ENCODE measurements around the gene RNU1-3.
"Not testable (repeated sequence)": the region's sequence is repeated elsewhere in the genome, so short reads cannot be mapped to it uniquely, and the experiment has no call there.

DNA sequence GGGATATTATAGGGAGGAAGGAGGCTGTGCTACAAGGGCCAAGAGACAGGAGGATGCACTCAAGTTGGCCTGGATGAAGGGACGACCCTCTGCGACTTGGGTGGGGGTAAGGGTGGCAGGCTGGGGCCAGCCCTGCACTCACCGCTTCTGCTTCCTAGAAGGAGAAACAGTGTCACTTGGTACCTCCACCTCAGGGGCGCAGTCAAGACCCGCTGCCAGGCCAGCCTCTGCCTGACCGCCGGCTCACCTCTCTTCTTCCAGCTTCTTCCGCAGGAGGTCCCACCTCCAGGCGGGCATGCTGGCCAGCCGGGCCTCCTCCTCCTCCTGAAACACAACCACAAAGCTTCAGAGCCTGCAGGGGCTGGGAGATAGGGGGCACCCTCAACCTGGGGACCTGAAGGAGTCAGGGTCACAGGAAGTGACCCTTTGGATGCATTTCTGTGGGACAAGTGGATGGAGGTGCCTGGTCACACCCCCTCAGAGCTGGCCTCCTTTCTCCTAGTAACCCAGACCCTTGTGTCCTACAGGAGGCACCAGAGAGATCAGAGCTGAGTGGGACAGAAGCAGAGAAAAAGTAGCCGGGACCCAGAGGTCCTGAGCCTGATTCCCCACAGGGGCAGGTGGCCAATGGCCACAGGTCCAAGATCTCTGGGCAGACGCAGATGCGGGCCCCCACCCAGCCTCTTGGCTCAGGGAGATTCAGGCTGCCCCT is 24.4 kb upstream of the RNU1-3 start:
- not testable (repeated sequence) for TF ChIP-seq CTCF, POLR2A (IDR thresholded peaks at IDR 0.05)
